Mesothelial cell of epicardium (in vitro differentiated cells): ENCODE data around the gene APBA3. TPM values are rescaled to one million over a fixed set of nuclear protein-coding genes. Genes with fewer than 3 reads are reported as not detected.
A peak's percentile ranks its signal among the peaks of the same experiment; 100 is the strongest.
"Not testable (repeated sequence)": the region's sequence is repeated elsewhere in the genome, so short reads cannot be mapped to it uniquely, and the experiment has no call there.

ENCODE experiments used
- DNase-seq, 2 experiments: peaks; one replicate each; pipeline ENCODE4 v3.0.0; 2021; ENCODE audit warnings: low spot score in 2 of 2; ENCODE audit not compliant: unreplicated experiment in 2 of 2
- H3K27ac Mint-ChIP-seq: 2 replicates; pipeline ENCODE4 v1.8.0; 2021; ENCODE audit warnings: mixed read lengths
- H3K27me3 Mint-ChIP-seq: 2 replicates; pipeline ENCODE4 v1.8.0; 2021; ENCODE audit warnings: low read depth, mixed read lengths
- H3K36me3 Mint-ChIP-seq: 2 replicates; pipeline ENCODE4 v1.8.0; 2021; ENCODE audit warnings: mixed read lengths
- H3K4me1 Mint-ChIP-seq: 2 replicates; pipeline ENCODE4 v1.8.0; 2021; ENCODE audit warnings: mixed read lengths
- H3K4me3 Mint-ChIP-seq: 2 replicates; pipeline ENCODE4 v1.8.0; 2021; ENCODE audit warnings: mild to moderate bottlenecking, moderate library complexity, mixed read lengths
- H3K9me3 Mint-ChIP-seq: 2 replicates; pipeline ENCODE4 v1.8.0; 2021; ENCODE audit warnings: mixed read lengths
- CTCF ChIP-seq: fragments of 200-600 bp; sonication (generic); IDR thresholded peaks from one replicate; pipeline ENCODE4 v1.5.0; 2021; ENCODE audit warnings: antibody characterized with exemption; ENCODE audit not compliant: unreplicated experiment
- total RNA-seq: library from RNA; stranded (reverse); gene quantifications from 3 replicates; pipeline ENCODE4 v1.2.1, GENCODE V29; 2021

The APBA3 gene
- total RNA-seq, 1 donor from 2014 or later: 25.2 TPM

DNA sequence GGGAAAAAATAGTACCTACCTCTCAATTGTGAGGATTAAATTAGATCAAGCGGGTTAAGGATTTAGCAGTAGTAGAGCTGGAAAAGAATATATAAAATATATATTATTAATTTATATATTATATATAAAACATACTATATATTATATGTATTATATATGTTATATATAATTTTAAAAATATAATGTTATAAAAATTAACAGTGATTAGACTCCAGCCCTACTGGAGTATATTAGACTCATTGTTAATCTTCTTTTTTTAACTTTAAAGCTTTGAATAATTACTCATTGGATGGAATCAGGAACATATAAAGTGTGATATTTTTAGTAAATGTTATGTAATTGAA lies 610 bp upstream of the APBA3 start:
- Mint-ChIP-seq H3K4me3 (peak overlapping the region; percentile 97), H3K4me1 (peaks cover 15% of the 10 kb centered on the region), H3K27me3 (no peaks in the 10 kb centered on the region), H3K27ac (peak overlapping the region; percentile 99), H3K9me3 (no peaks in the 10 kb centered on the region), H3K36me3 (peaks cover 8% of the 10 kb centered on the region)
- no peak for TF ChIP-seq CTCF
- DNase-seq: no peak

- no peak for DNase-seq
- H3K9me3 Mint-ChIP-seq: no peaks in the 10 kb centered on the region
- H3K36me3 Mint-ChIP-seq: peaks cover 8% of the 10 kb centered on the region
- peak overlapping the region; percentile 98 for H3K27ac Mint-ChIP-seq
- TF ChIP-seq CTCF: no peak
- H3K4me1 Mint-ChIP-seq: peaks cover 15% of the 10 kb centered on the region
- peak overlapping the region; percentile 97 for H3K4me3 Mint-ChIP-seq
- H3K27me3 Mint-ChIP-seq: no peaks in the 10 kb centered on the region
These were observed 576 bp downstream of the APBA3 start for GRCh38 chr19:3760871-3761361.

DNA sequence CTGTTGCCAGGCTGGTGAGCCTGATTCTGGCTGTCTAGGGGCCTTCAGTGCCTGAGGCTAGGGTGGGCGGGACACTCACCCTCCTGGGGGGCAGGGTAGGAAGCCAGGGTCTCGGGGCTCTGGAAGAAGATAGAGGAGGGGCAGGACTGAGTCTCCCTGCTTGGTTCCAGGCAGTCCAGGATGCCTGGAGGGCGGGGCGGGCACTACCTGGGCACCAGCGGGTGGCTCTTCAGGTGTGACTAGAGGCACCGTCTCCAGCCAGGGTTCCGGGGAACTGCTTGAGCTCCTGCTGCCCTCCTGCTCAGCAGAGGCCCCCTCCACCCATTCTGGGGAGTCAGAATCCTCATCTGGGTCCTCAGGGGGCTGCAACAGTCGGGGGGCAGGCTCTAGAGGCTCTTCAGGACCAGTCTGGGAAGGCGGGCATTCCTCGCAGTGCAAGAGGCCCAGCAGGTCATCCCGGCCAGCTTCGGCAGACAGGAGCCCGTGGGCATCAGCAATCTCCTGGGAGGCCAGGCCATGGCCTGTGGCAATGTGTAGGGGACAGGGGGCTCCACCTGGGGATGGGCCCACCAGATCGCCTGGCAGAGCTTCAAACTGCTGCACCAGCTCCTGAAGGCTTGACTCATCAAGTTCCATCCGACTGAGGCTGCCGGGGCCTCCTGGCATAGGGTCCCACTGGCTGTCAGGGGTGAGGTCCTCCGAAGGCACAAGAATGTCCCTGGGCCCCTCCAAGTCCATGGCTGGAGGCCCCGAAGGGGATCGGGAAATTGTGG lies 1.8 kb downstream of the APBA3 start:
- Mint-ChIP-seq H3K27me3 (no peaks in the 10 kb centered on the region), H3K4me3 (peak overlapping the region; percentile 97), H3K36me3 (peaks cover 14% of the 10 kb centered on the region), H3K9me3 (no peaks in the 10 kb centered on the region), H3K4me1 (peaks cover 15% of the 10 kb centered on the region), H3K27ac (no peak overlapping the region)
- DNase-seq: no peak
- no peak for TF ChIP-seq CTCF

DNA sequence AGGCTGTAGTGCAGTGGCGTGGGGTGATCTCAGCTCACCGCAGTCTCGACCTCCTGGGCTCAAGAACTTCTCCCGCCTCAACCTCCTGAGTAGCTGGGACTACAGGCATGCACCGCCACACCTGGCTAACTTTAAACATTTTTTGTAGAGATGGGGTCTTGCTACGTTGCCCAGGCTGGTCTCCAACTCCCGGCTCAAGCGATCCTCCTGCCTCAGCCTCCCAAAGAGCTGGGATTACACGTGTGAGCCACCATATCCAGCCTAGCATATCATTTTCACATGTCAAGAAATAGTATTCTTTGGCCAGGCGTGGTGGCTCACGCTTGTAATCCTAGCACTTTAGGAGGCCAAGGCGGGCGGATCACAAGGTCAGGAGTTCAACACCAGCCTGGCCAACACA lies 3.2 kb downstream of the APBA3 start:
- peaks cover 17% of the 10 kb centered on the region for H3K36me3 Mint-ChIP-seq
- DNase-seq, H3K9me3 Mint-ChIP-seq, H3K27ac Mint-ChIP-seq, H3K4me3 Mint-ChIP-seq, H3K27me3 Mint-ChIP-seq: not testable (repeated sequence)
- H3K4me1 Mint-ChIP-seq: peaks cover 15% of the 10 kb centered on the region

DNA sequence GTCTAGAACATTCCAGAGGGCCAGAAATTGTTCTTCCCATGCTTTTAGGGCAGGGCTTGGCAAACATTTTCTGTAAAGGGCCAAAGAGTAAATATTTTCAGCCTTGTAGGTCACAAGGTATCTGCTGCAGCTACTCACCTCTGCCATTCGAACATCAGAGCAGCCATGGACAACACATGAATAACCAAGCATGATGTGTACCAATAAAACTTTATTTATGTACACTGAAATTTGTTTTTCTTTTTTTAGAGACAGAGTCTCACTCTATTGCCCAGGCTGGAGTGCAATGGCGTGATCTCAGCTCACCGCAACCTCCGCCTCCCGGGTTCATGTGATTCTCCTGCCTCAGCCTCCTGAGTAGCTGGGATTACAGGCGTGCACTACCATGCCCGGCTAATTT lies 3.8 kb downstream of the APBA3 start:
- Mint-ChIP-seq H3K36me3 (peaks cover 14% of the 10 kb centered on the region), H3K4me1 (peaks cover 10% of the 10 kb centered on the region)
- not testable (repeated sequence) for H3K27me3 Mint-ChIP-seq, DNase-seq, H3K27ac Mint-ChIP-seq, H3K9me3 Mint-ChIP-seq, H3K4me3 Mint-ChIP-seq

DNA sequence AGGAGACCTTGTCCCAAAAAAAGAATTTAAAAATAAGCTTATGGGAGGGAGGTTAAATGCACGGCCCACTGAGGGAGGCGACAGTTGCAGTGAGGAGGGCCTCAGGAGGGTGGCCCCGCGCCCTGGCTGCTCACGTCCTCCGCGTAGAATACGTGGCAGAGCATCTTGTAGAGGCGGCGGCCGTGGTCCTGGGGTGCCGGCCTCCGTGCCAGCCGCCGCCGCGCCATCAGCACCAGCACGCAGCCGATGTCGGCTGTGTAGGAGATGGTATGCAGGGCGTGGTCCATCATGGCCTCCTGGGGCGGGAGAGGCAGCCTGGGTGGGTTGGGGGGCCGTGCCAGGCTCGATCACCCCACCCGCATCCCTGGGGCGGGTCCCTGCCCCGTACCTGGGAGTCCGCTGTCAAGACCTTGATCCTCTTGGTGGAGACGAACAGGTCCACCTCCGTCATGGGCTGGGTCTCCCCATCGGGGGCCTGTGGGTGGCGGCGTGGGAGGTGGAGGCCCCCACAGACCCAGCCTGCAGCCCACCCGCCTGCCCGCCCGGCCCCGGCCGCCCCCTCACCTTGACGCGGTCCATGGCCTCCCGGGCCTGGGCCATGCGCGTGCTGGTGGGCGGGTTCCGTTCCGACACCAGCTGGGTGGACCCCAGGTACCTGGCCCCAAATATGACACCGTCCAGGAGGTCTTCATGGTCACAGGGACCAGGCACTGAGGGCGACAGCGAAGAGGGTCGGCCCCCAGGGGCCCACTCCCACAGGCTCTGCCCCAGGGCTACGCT lies 7.7 kb downstream of the APBA3 start:
- no peak for DNase-seq
- peaks cover 26% of the 10 kb centered on the region for H3K36me3 Mint-ChIP-seq
- TF ChIP-seq CTCF: no peak
- H3K4me3 Mint-ChIP-seq: no peak overlapping the region
- no peaks in the 10 kb centered on the region for H3K27me3 Mint-ChIP-seq
- no peaks in the 10 kb centered on the region for H3K4me1 Mint-ChIP-seq
- no peak overlapping the region for H3K27ac Mint-ChIP-seq
- no peaks in the 10 kb centered on the region for H3K9me3 Mint-ChIP-seq
